ENCODE results near the gene CCDC144A.
"Not testable (repeated sequence)": the region's sequence is repeated elsewhere in the genome, so short reads cannot be mapped to it uniquely, and the experiment has no call there.

CCDC144A gene

GRCh38 chr17:16689731-16690281, at the start of gene CCDC144A:
TSS of gene CCDC144A (plus strand) at chr17:16690241. CDS start at chr17:16690401, 160 bp downstream.
- DNase-seq, result not testable (repeated sequence)

- DNase-seq, result no peak
Observed at GRCh38 chr17:16649585-16649984, 40.5 kb upstream of the CCDC144A start.

GRCh38 chr17:16652252-16652651, 37.8 kb upstream of the CCDC144A start:
- no peak for DNase-seq

- DNase-seq, result no peak
Observed at GRCh38 chr17:16652847-16653366, 37.1 kb upstream of the CCDC144A start.

- peak; percentile 80 for DNase-seq
Observed at GRCh38 chr17:16653367-16654041, 36.5 kb upstream of the CCDC144A start, which contains the start of gene ZNF624. TSS of gene ZNF624 (minus strand) at chr17:16653850.

- no peak for DNase-seq
Observed at GRCh38 chr17:16661217-16661616, 28.8 kb upstream of the CCDC144A start.

GRCh38 chr17:16662936-16663335, 27.1 kb upstream of the CCDC144A start:
- DNase-seq, result no peak

- DNase-seq, result not testable (repeated sequence)
Observed at GRCh38 chr17:16666553-16666906, 23.5 kb upstream of the CCDC144A start.

GRCh38 chr17:16666907-16667636, 23.0 kb upstream of the CCDC144A start:
- not testable (repeated sequence) for DNase-seq

- DNase-seq, result no peak
Observed at GRCh38 chr17:16676676-16677268, 13.3 kb upstream of the CCDC144A start.

GRCh38 chr17:16683290-16684138, 6.5 kb upstream of the CCDC144A start:
- not testable (repeated sequence) for DNase-seq

GRCh38 chr17:16686019-16686418, 4.0 kb upstream of the CCDC144A start:
- DNase-seq, result not testable (repeated sequence)

GRCh38 chr17:16687151-16687550, 2.9 kb upstream of the CCDC144A start:
- not testable (repeated sequence) for DNase-seq

GRCh38 chr17:16690447-16690846, 406 bp downstream of the CCDC144A start:
- DNase-seq, result not testable (repeated sequence)

- DNase-seq, result not testable (repeated sequence)
Observed at GRCh38 chr17:16697603-16698002, 7.6 kb downstream of the CCDC144A start.

- not testable (repeated sequence) for DNase-seq
Observed at GRCh38 chr17:16745492-16746203, 55.6 kb downstream of the CCDC144A start.

GRCh38 chr17:16746571-16746970, 56.5 kb downstream of the CCDC144A start:
- not testable (repeated sequence) for DNase-seq

- DNase-seq, result not testable (repeated sequence)
Observed at GRCh38 chr17:16750515-16750914, 60.5 kb downstream of the CCDC144A start.

- not testable (repeated sequence) for DNase-seq
Observed at GRCh38 chr17:16751224-16751923, 61.3 kb downstream of the CCDC144A start.

- not testable (repeated sequence) for DNase-seq
Observed at GRCh38 chr17:16751924-16752287, 61.9 kb downstream of the CCDC144A start.

GRCh38 chr17:16757520-16757919, 67.5 kb downstream of the CCDC144A start:
- DNase-seq, result not testable (repeated sequence)

All from RPMI8226 (cell line).